GM12878 (cell line): ENCODE results near the gene KCNE4. TPM values are rescaled to one million over a fixed set of nuclear protein-coding genes. Genes with fewer than 3 reads are reported as not detected.

Source experiments
- ATAC-seq: fragments of 200-7000 bp; cut with Tn5 transposase; 3 replicates; pipeline ENCODE4 v1.9.1; 2020; ENCODE audit warnings: mild to moderate bottlenecking, moderate library complexity
- BruUV-seq: library from RNA; stranded (reverse); fragments of 400-500 nt; replicated peaks from 2 replicates; lab custom pipeline; 2021; lab: Mats Ljungman, UMichigan
- CTCF ChIA-PET: fragments of 300-600 bp; sonication (Branson Sonifier 250); formaldehyde crosslinking; extraction: SDS; loops from one replicate; lab custom pipeline; 2021; ENCODE audit warnings: inconsistent platforms; lab: Yijun Ruan, JAX
- POLR2A ChIA-PET: fragments of 350-600 bp; formaldehyde crosslinking; extraction: SDS; loops from one replicate; lab custom pipeline; 2021; ENCODE audit warnings: inconsistent platforms; lab: Charles Lee
- RAD21 ChIA-PET: fragments of 300-600 bp; sonication (Branson Sonifier 250); formaldehyde crosslinking; loops from one replicate; lab custom pipeline; 2023; ENCODE audit warnings: antibody characterized with exemption; ENCODE audit not compliant: unreplicated experiment; lab: Charles Lee
- SMC1A ChIA-PET: fragments of 300-600 bp; sonication (Branson Sonifier 250); formaldehyde crosslinking; loops from one replicate; lab custom pipeline; 2023; ENCODE audit not compliant: unreplicated experiment, uncharacterized antibody; lab: Charles Lee
- DNase-seq: peaks from one replicate; pipeline ENCODE4 v3.0.0-alpha.2; 2011; ENCODE audit warnings: low read depth, low spot score
- FAIRE-seq: peaks from 3 replicates; lab custom pipeline; 2011; peaks lifted over from hg19 to GRCh38; lab: Jason Lieb, UNC
- H2AFZ ChIP-seq: 2 replicates; pipeline ENCODE4 v1.6.0; 2011; ENCODE audit warnings: low read depth, low read length, control low read depth; ENCODE audit not compliant: control insufficient read depth
- H3K27ac ChIP-seq: 2 replicates; pipeline ENCODE4 v1.5.1; 2011; ENCODE audit warnings: control low read depth; ENCODE audit not compliant: control insufficient read depth, insufficient read depth
- H3K27me3 ChIP-seq, 2 experiments: replicated peaks in 1 of 2; 2 replicates each; pipeline versions ENCODE4 v1.6.0 to v1.6.1; 2011; ENCODE audit warnings: low read length in 1 of 2; ENCODE audit not compliant: control insufficient read depth in 2 of 2, insufficient read depth in 2 of 2
- H3K36me3 ChIP-seq, 2 experiments: 2 replicates each; pipeline ENCODE4 v1.5.1; 2011; ENCODE audit warnings: low read length in 1 of 2; ENCODE audit not compliant: control insufficient read depth in 2 of 2, insufficient read depth in 2 of 2
- H3K4me1 ChIP-seq: 2 replicates; pipeline ENCODE4 v1.6.1; 2011; ENCODE audit warnings: mild to moderate bottlenecking, low read length, moderate library complexity, mixed read lengths; ENCODE audit not compliant: control insufficient read depth, insufficient read depth
- H3K4me2 ChIP-seq: 2 replicates; pipeline ENCODE4 v1.6.0; 2011; ENCODE audit warnings: control low read depth; ENCODE audit not compliant: control insufficient read depth, insufficient read depth
- H3K4me3 ChIP-seq: fragments of 200-600 bp; sonication (generic); 2 replicates; pipeline ENCODE4 v1.5.1; 2016
- H3K79me2 ChIP-seq: 2 replicates; pipeline ENCODE4 v1.6.0; 2011; ENCODE audit warnings: low read length; ENCODE audit not compliant: control insufficient read depth, insufficient read depth
- H3K9ac ChIP-seq: 2 replicates; pipeline ENCODE4 v1.8.0; 2011; ENCODE audit warnings: low read length, control low read depth, mixed read lengths; ENCODE audit not compliant: control insufficient read depth, insufficient read depth
- H3K9me3 ChIP-seq: replicated peaks from 3 replicates; pipeline ENCODE4 v1.5.1; 2011; ENCODE audit warnings: mild to moderate bottlenecking, low read length; ENCODE audit not compliant: control insufficient read depth, insufficient read depth
- H4K20me1 ChIP-seq: 2 replicates; pipeline ENCODE4 v1.6.0; 2011; ENCODE audit not compliant: control insufficient read depth, insufficient read depth
- CHD4 ChIP-seq: fragments of 200-600 bp; sonication (generic); IDR thresholded peaks from 2 replicates; pipeline ENCODE4 v1.6.1; 2016; ENCODE audit warnings: mild to moderate bottlenecking
- CREM ChIP-seq: IDR thresholded peaks from 2 replicates; pipeline ENCODE4 v1.6.1; 2014; ENCODE audit warnings: antibody characterized with exemption, low read depth
- E2F4 ChIP-seq: IDR thresholded peaks from 2 replicates; pipeline ENCODE4 v1.6.1; 2012; ENCODE audit warnings: low read depth, low read length, improper control_type of control experiment
- EED ChIP-seq: sonication (generic); IDR thresholded peaks from 2 replicates; pipeline ENCODE4 v1.6.1; 2016; ENCODE audit warnings: antibody characterized with exemption, low read depth
- FOXK2 ChIP-seq: fragments of 450-650 bp; IDR thresholded peaks from 2 replicates; pipeline ENCODE4 v1.6.1; 2017; ENCODE audit warnings: mild to moderate bottlenecking, moderate library complexity
- GATAD2B ChIP-seq: fragments of 450-650 bp; conservative IDR thresholded peaks from 2 replicates; pipeline ENCODE4 v1.6.1; 2017; ENCODE audit warnings: low read depth, mild to moderate bottlenecking, moderate library complexity
- HDGF ChIP-seq: fragments of 450-650 bp; IDR thresholded peaks from 2 replicates; pipeline ENCODE4 v1.6.1; 2016; ENCODE audit warnings: antibody characterized with exemption
- KLF5 ChIP-seq: fragments of 450-650 bp; IDR thresholded peaks from 2 replicates; pipeline ENCODE4 v1.6.1; 2014; ENCODE audit warnings: mild to moderate bottlenecking; ENCODE audit not compliant: partially characterized antibody
- MEF2A ChIP-seq: IDR thresholded peaks from 2 replicates; pipeline ENCODE4 v1.6.1; 2011; ENCODE audit warnings: low read depth, mild to moderate bottlenecking, low read length, moderate library complexity; ENCODE audit not compliant: insufficient read depth
- MXI1 ChIP-seq: fragments of 150-350 bp; IDR thresholded peaks from 2 replicates; pipeline ENCODE4 v1.6.1; 2011; ENCODE audit warnings: low read depth, mild to moderate bottlenecking, inconsistent platforms, low read length, improper control_type of control experiment
- NFYA ChIP-seq: IDR thresholded peaks from 2 replicates; pipeline ENCODE4 v1.6.1; 2011; ENCODE audit warnings: low read depth, mild to moderate bottlenecking, low read length, improper control_type of control experiment, borderline replicate concordance
- PML ChIP-seq: IDR thresholded peaks from 2 replicates; pipeline ENCODE4 v1.6.1; 2012; ENCODE audit warnings: low read length, inconsistent platforms
- RAD21 ChIP-seq: IDR thresholded peaks from 2 replicates; pipeline ENCODE4 v1.6.1; 2011; ENCODE audit warnings: mild to moderate bottlenecking, low read depth, low read length, moderate library complexity; ENCODE audit not compliant: insufficient read depth
- STAT3 ChIP-seq: IDR thresholded peaks from 2 replicates; pipeline ENCODE4 v1.6.1; 2011; ENCODE audit warnings: low read depth, low read length, improper control_type of control experiment
- TAF1 ChIP-seq: IDR thresholded peaks from 2 replicates; pipeline ENCODE4 v1.6.1; 2011; ENCODE audit warnings: mild to moderate bottlenecking, low read depth, low read length, borderline replicate concordance
- ZNF24 ChIP-seq: fragments of 450-650 bp; IDR thresholded peaks from 2 replicates; pipeline ENCODE4 v1.6.1; 2017; ENCODE audit warnings: antibody characterized with exemption, mild to moderate bottlenecking
- ZNF687 ChIP-seq: fragments of 450-650 bp; IDR thresholded peaks from 2 replicates; pipeline ENCODE4 v1.6.1; 2017; ENCODE audit warnings: mild to moderate bottlenecking, moderate library complexity
- WGBS: methylation state at CpG from one replicate; pipeline ENCODE4 v1.1.6; 2016; ENCODE audit warnings: low lambda C conversion rate; ENCODE audit not compliant: insufficient replicate concordance, insufficient coverage; ENCODE audit errors: missing lambda C conversion rate; 5-methylcytosine and 5-hydroxymethylcytosine counted together
- in situ Hi-C: fragments of 300-500 bp; cut with MboI; formaldehyde crosslinking; loops from 9 replicates; pipeline ENCODE4 v1.14.3; 2018; ENCODE audit warnings: mixed read lengths
- intact Hi-C: fragments of 100-400 bp; cut with micrococcal nuclease; formaldehyde crosslinking; loops from one replicate; pipeline ENCODE4 v1.14.2; 2022; ENCODE audit not compliant: unreplicated experiment
- polyA plus RNA-seq, 11 experiments: library from polyadenylated mRNA; depleted of rRNA in 4 of 11; unstranded in 6 of 11; stranded (reverse) in 5 of 11; fragments of >200 nt; fragmentation: Nextera tagmentation in 4 of 11; fragmentation: Illumina TruSeq in 1 of 11; extraction: Ambion mirVana in 4 of 11; extraction: Trizol in 1 of 11; gene quantifications; 1 replicate in 1 of 11; 2 replicates in 10 of 11; pipeline versions ENCODE4 v1.2.1 to v1.2.3, GENCODE V29; 2011 to 2016; ENCODE audit warnings: inconsistent platforms in 2 of 11, missing spikeins in 2 of 11, low read depth in 1 of 11
- total RNA-seq, 4 experiments: library from RNA; depleted of rRNA in 3 of 4; stranded (reverse); fragments of >200 nt in 3 of 4; fragmentation: Illumina TruSeq in 1 of 4; extraction: Trizol in 1 of 4; gene quantifications; 2 replicates each; pipeline versions ENCODE4 v1.2.1 to v1.2.3, GENCODE V29; 2013 to 2021
- TF ChIP-seq, protein P1 (sequence below): fragments of 450-650 bp; IDR thresholded peaks from 2 replicates; pipeline ENCODE4 v1.6.1; 2018; ENCODE audit warnings: mild to moderate bottlenecking, low read depth, moderate library complexity; ENCODE audit not compliant: partially characterized antibody

Gene KCNE4
- total and polyA plus RNA-seq, 10 of the 15 experiments (the other 5 are each of a cell fraction or from before 2014, with no cell fraction given) = 0.30 TPM; not detected in 9

DNA sequence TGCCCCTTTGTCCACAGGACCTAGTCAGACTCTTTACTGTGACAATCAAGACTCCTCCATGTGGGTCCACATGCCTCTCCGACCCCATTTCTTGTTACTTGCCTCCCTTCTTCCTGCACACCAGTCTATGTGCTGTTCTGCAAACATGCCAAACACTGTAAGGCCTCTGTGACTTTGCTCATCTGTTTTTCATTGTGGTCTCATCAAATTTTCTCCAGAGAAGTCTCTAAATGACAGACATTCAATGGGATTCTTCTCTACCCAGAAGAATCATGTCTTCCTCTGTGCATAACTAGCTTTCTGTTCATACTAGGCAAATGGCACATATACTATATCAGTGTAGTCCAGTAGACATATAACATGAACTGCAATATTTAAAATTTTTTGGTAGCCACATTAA lies 43.0 kb upstream of the KCNE4 start (continued):
- TF ChIP-seq, protein P1, sequence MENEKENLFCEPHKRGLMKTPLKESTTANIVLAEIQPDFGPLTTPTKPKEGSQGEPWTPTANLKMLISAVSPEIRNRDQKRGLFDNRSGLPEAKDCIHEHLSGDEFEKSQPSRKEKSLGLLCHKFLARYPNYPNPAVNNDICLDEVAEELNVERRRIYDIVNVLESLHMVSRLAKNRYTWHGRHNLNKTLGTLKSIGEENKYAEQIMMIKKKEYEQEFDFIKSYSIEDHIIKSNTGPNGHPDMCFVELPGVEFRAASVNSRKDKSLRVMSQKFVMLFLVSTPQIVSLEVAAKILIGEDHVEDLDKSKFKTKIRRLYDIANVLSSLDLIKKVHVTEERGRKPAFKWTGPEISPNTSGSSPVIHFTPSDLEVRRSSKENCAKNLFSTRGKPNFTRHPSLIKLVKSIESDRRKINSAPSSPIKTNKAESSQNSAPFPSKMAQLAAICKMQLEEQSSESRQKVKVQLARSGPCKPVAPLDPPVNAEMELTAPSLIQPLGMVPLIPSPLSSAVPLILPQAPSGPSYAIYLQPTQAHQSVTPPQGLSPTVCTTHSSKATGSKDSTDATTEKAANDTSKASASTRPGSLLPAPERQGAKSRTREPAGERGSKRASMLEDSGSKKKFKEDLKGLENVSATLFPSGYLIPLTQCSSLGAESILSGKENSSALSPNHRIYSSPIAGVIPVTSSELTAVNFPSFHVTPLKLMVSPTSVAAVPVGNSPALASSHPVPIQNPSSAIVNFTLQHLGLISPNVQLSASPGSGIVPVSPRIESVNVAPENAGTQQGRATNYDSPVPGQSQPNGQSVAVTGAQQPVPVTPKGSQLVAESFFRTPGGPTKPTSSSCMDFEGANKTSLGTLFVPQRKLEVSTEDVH = no peak
- TF ChIP-seq STAT3 = no peak
- no peak for TF ChIP-seq NFYA
- TF ChIP-seq HDGF = no peak

- FAIRE-seq = no peak
- intact Hi-C loops = no loop called here
- ChIA-PET CTCF (no interaction called here), RAD21 (interaction anchor here (1.0 kb wide), 1 partner anchor 32 kb away, joined by 3 read pairs; no protein-coding TSS in a partner anchor), SMC1A (no interaction called here), POLR2A (no interaction called here)
- no peak for ATAC-seq
- H2AFZ ChIP-seq = no peak overlapping the region
- H3K9ac ChIP-seq = no peak overlapping the region
- no peaks in the 10 kb centered on the region for H4K20me1 ChIP-seq
- H3K27me3 ChIP-seq = no peaks in the 10 kb centered on the region
- H3K79me2 ChIP-seq = no peaks in the 10 kb centered on the region
- no peaks in the 10 kb centered on the region for H3K36me3 ChIP-seq
- no peak overlapping the region for H3K4me2 ChIP-seq
- no peak overlapping the region for H3K4me3 ChIP-seq
- no peak overlapping the region for H3K27ac ChIP-seq
- no peaks in the 10 kb centered on the region for H3K9me3 ChIP-seq
- H3K4me1 ChIP-seq = no peaks in the 10 kb centered on the region
- 35% methylated on average over 3 of the region's 3 CpGs for WGBS
- BruUV-seq = no TSS peak
- DNase-seq = no peak
- in situ Hi-C loops = no loop called here
- no peak for TF ChIP-seq FOXK2
- no peak for TF ChIP-seq MEF2A
- no peak for TF ChIP-seq KLF5
- TF ChIP-seq EED = no peak
- no peak for TF ChIP-seq MXI1
- no peak for TF ChIP-seq TAF1
- no peak for TF ChIP-seq CREM
- TF ChIP-seq ZNF24 = no peak
- no peak for TF ChIP-seq STAT3
- TF ChIP-seq RAD21 = no peak
- TF ChIP-seq E2F4 = no peak
- TF ChIP-seq ZNF687 = no peak
- no peak for TF ChIP-seq CHD4
- no peak for TF ChIP-seq PML
- no peak for TF ChIP-seq GATAD2B
Observed at GRCh38 chr2:223010641-223011040, 41.3 kb upstream of the KCNE4 start.
